ENCODE data around the gene TMEM253. TPM values are rescaled to one million over a fixed set of nuclear protein-coding genes. Genes with fewer than 3 reads are reported as not detected.

Gene TMEM253
- total and polyA plus RNA-seq, 4 donors: 0.43 to 1.7 (median 0.61) TPM

DNA sequence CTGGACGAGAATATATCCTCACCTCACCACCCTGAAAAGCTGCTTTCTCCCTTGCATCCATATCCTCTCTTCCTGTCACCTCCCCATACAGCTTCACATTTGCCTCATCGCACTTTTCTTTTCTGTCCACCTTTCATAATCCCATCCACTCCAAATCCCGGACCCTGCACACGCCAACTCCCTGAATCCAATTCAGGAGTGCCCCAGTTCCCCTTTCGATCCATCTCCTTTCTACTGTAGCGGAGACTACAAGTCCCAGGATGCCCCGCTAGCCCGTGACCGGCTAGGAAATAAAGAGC lies 2.5 kb downstream of the TMEM253 start:
- H3K4me3 ChIP-seq (ENCODE audit: low read depth, low read length): peak overlapping the region; percentile 87
- peaks cover 51% of the 10 kb centered on the region for H3K4me1 ChIP-seq (ENCODE audit: control insufficient read depth, insufficient read depth, low read length)
- WGBS (ENCODE audit: insufficient coverage): 1% methylated on average over 9 of the region's 9 CpGs

DNA sequence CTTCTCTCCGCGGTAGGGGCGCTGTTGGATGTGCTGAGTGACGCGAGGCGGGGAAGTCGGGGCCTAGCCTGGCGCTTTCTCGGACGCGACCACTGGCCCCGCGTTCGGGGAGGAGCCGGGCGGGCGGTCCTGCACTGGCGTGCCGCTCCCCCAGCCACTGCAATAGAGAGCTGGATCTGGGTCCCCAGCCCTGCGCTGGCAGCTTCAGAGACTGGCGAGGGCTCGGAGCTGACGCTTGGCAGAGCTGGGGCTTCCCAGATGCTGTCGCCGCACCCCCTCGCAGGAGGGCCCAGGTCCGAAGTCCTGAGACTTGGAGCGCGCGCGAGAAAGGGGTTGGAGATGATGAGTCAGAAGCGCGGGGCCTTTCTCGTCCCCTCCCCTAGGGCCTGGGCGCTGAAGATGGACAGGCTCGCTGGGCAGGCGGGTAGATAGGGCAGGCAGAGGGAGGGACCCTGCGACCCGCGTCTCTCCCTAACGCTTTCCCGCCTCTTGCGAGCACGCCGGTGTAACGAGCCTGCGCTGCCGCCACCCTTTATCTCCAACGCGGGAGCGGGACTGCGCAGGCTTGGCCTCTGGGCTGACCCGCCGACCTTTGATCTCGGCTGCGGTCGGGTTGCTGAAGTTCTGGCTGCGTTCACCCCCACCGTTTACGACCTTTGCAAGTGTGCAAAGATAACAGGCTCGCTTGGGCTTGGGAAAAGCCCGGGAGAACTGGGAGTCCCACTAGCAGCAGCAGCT lies 3.0 kb downstream of the TMEM253 start:
- WGBS (ENCODE audit: insufficient coverage): under 1% methylated on average over 59 of the region's 62 CpGs
- H3K36me3 ChIP-seq (ENCODE audit: control insufficient read depth, insufficient read depth, low read length): no peaks in the 10 kb centered on the region
- H3K4me1 ChIP-seq (ENCODE audit: control insufficient read depth, insufficient read depth, low read length): peaks cover 51% of the 10 kb centered on the region
- peak overlapping the region; percentile 99 for H3K27ac ChIP-seq (ENCODE audit: low read depth, low read length)
- peak; percentile 90 to 99 (median 93) for DNase-seq (ENCODE audit: low read depth in 4 of 6, low spot score in 6 of 6)
- H3K9me3 ChIP-seq (ENCODE audit: control insufficient read depth, insufficient read depth, low read length): no peaks in the 10 kb centered on the region
- no peaks in the 10 kb centered on the region for H3K27me3 ChIP-seq (ENCODE audit: control insufficient read depth, insufficient read depth, low read length)
- peak overlapping the region; percentile 87 for H3K4me3 ChIP-seq (ENCODE audit: low read depth, low read length)

More for the DNA sequence above, 2.5 kb downstream of the TMEM253 start:
- Histone ChIP-seq H3K27ac (ENCODE audit: low read depth, low read length) (peak overlapping the region; percentile 99), H3K9me3 (ENCODE audit: control insufficient read depth, insufficient read depth, low read length) (no peaks in the 10 kb centered on the region), H3K27me3 (ENCODE audit: control insufficient read depth, insufficient read depth, low read length) (no peaks in the 10 kb centered on the region), H3K36me3 (ENCODE audit: control insufficient read depth, insufficient read depth, low read length) (no peaks in the 10 kb centered on the region)
- DNase-seq (ENCODE audit: low read depth in 4 of 6, low spot score in 6 of 6): no peak

DNA sequence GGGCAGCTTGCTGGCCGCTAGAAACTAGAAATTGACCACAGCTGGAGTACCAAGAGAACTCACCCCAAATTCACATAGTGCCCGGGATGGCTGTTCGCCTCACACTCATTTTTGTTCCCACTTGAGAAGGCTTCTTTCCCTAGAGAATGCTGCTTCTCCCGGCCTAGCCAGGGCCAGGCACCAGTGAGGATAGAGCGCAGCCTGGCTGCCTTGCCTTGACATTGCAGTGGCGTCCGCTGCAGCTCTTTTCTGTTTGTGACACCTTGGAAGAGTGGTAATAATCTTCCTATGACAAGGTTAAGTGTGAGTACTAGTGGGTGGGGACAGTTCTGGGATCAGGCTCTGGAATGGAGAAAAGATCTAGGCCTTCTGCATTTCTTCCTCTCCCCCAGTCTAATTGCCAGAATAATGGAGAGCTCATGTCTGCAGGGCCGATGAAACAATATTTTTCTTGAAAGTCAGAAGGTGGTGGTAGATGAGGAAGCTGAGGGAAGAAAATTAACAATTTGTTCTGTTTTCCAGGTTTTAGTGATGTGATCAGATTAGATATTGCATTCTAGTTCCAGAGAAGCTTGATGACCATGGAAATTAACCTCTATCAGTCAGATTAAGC lies 3.7 kb downstream of the TMEM253 start:
- no peaks in the 10 kb centered on the region for H3K27me3 ChIP-seq (ENCODE audit: control insufficient read depth, insufficient read depth, low read length)

DNA sequence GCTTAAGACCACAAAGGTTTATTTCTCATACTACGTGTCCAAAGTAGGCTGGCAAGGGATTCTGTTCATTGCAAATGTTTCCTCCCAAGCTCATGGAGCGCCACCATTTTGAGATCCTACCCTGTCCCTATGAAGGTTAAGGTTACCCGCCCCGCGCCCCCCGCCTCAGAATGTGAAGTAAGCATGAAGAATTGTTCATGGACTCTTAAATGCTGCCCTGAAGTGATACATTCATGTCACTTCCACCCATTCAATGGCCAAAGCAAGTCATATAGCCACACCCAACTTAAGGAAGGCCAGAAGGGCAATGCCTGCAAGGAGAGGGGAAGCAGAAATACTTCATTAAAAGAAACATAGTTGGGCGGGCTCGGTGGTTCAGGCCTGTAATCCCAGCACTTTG lies 4.2 kb downstream of the TMEM253 start:
- peaks cover 40% of the 10 kb centered on the region for H3K4me1 ChIP-seq (ENCODE audit: control insufficient read depth, insufficient read depth, low read length)
- no peaks in the 10 kb centered on the region for H3K9me3 ChIP-seq (ENCODE audit: control insufficient read depth, insufficient read depth, low read length)
- no peak for DNase-seq (ENCODE audit: low read depth in 4 of 6, low spot score in 6 of 6)
- 74% methylated on average over 2 of the region's 8 CpGs for WGBS (ENCODE audit: insufficient coverage)
- no peaks in the 10 kb centered on the region for H3K27me3 ChIP-seq (ENCODE audit: control insufficient read depth, insufficient read depth, low read length)
- no peaks in the 10 kb centered on the region for H3K36me3 ChIP-seq (ENCODE audit: control insufficient read depth, insufficient read depth, low read length)
- H3K4me3 ChIP-seq (ENCODE audit: low read depth, low read length): no peak overlapping the region
- peak overlapping the region; percentile 99 for H3K27ac ChIP-seq (ENCODE audit: low read depth, low read length)

More for the DNA sequence above, 3.7 kb downstream of the TMEM253 start:
- DNase-seq (ENCODE audit: low read depth in 4 of 6, low spot score in 6 of 6): peak in 3 of 6 donors; percentile 70 to 94 (median 92)
- 17% methylated on average over 6 of the region's 8 CpGs for WGBS (ENCODE audit: insufficient coverage)
- Histone ChIP-seq H3K4me1 (ENCODE audit: control insufficient read depth, insufficient read depth, low read length) (peaks cover 45% of the 10 kb centered on the region), H3K4me3 (ENCODE audit: low read depth, low read length) (peak overlapping the region; percentile 87), H3K27ac (ENCODE audit: low read depth, low read length) (peak overlapping the region; percentile 99), H3K9me3 (ENCODE audit: control insufficient read depth, insufficient read depth, low read length) (no peaks in the 10 kb centered on the region), H3K36me3 (ENCODE audit: control insufficient read depth, insufficient read depth, low read length) (no peaks in the 10 kb centered on the region)

DNA sequence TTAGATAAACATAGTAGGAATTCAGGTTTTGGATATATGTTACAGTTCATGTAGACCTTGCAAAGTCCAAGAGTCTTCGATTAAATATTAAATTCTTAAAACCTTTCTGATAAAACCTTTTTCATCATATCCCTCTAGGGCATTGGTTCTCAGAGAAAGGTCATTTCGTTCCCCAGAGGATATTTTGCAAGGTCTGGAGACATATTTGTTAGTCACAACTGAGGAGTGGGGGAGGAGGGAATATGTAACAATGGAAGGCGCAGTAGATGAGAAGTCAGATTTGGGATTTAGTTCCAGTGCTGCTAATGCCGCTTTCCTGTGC lies 5.3 kb downstream of the TMEM253 start:
- WGBS (ENCODE audit: insufficient coverage): 54% methylated on average over 2 of the region's 4 CpGs
- peaks cover 40% of the 10 kb centered on the region for H3K4me1 ChIP-seq (ENCODE audit: control insufficient read depth, insufficient read depth, low read length)
- H3K9me3 ChIP-seq (ENCODE audit: control insufficient read depth, insufficient read depth, low read length): no peaks in the 10 kb centered on the region
- H3K36me3 ChIP-seq (ENCODE audit: control insufficient read depth, insufficient read depth, low read length): no peaks in the 10 kb centered on the region
- peak overlapping the region; percentile 53 for H3K27ac ChIP-seq (ENCODE audit: low read depth, low read length)
- H3K27me3 ChIP-seq (ENCODE audit: control insufficient read depth, insufficient read depth, low read length): no peaks in the 10 kb centered on the region
- DNase-seq (ENCODE audit: low read depth in 4 of 6, low spot score in 6 of 6): no peak
- H3K4me3 ChIP-seq (ENCODE audit: low read depth, low read length): no peak overlapping the region

DNA sequence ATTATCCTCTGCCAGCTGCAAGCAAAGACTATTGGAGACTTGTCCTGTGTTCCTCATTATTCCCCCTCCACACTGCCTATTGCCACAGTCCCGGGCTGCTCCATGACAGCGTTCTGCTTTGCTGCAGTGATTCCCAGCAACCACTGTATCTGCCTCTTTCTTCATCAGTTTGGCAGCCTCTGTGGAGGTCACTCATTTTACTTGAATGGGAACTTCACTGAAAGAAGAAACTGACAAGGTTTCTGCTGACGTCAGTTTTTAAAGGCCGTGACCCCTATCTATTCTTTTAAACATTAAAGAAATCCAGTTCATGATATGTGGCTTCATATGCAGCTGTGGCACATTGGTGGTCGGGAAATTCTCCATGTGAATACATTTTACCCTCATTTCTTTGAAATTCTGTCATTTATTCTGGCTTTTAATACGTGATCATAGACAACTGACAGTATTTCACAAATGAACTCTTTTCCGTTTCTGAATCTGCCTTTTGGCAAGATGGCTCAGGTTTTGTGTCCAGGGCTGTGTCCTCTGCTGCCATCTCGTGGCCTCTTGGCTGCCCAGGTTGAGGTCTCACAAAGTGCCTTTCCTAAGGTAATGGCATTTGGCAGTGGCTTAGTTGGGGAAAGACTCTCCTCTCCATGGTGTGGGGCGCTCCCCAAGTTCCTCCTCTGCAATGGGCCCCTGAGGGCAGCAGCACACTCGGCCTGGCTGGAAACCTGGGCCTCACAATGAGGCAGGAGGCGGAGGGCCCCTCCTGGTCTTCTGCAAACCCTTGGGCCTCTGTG lies 5.8 kb downstream of the TMEM253 start:
- 5% methylated on average over 8 of the region's 11 CpGs for WGBS (ENCODE audit: insufficient coverage)
- no peak overlapping the region for H3K4me3 ChIP-seq (ENCODE audit: low read depth, low read length)

DNA sequence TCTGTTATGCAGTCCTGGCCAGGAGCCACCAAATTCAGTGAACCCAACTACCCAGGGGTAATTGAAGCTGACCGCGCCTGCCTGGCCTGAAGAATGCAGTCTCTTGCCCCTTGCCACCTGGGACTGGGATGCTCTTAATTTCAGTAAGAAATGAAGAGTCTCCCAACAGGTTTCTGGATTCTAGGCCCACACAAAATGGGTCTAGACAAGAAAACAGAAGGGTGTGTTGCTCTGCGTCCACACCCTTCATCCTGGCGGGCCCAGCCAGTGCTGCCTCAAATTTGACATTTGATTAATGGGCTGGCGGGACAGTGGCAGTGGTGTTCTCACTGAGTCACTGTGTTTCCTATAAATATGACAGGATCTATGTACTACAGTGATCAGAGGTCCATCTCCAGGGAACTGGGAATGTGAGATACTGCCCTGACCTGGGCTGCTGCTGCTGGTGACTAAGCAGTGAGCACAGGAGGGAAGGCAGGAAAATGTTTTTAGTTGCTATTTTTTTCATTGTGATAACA lies 6.5 kb downstream of the TMEM253 start:
- 45% methylated on average over 5 of the region's 5 CpGs for WGBS (ENCODE audit: insufficient coverage)
- no peak for DNase-seq (ENCODE audit: low read depth in 4 of 6, low spot score in 6 of 6)
- Histone ChIP-seq H3K9me3 (ENCODE audit: control insufficient read depth, insufficient read depth, low read length) (no peaks in the 10 kb centered on the region), H3K36me3 (ENCODE audit: control insufficient read depth, insufficient read depth, low read length) (no peaks in the 10 kb centered on the region), H3K4me3 (ENCODE audit: low read depth, low read length) (no peak overlapping the region), H3K27me3 (ENCODE audit: control insufficient read depth, insufficient read depth, low read length) (no peaks in the 10 kb centered on the region), H3K4me1 (ENCODE audit: control insufficient read depth, insufficient read depth, low read length) (peaks cover 34% of the 10 kb centered on the region), H3K27ac (ENCODE audit: low read depth, low read length) (no peak overlapping the region)

More for the DNA sequence above, 5.8 kb downstream of the TMEM253 start:
- peak in 4 of 6 donors; percentile 78 to 96 (median 86) for DNase-seq (ENCODE audit: low read depth in 4 of 6, low spot score in 6 of 6)
- Histone ChIP-seq H3K27ac (ENCODE audit: low read depth, low read length) (peak overlapping the region; percentile 53), H3K27me3 (ENCODE audit: control insufficient read depth, insufficient read depth, low read length) (no peaks in the 10 kb centered on the region), H3K4me1 (ENCODE audit: control insufficient read depth, insufficient read depth, low read length) (peaks cover 40% of the 10 kb centered on the region), H3K9me3 (ENCODE audit: control insufficient read depth, insufficient read depth, low read length) (no peaks in the 10 kb centered on the region), H3K36me3 (ENCODE audit: control insufficient read depth, insufficient read depth, low read length) (no peaks in the 10 kb centered on the region)

DNA sequence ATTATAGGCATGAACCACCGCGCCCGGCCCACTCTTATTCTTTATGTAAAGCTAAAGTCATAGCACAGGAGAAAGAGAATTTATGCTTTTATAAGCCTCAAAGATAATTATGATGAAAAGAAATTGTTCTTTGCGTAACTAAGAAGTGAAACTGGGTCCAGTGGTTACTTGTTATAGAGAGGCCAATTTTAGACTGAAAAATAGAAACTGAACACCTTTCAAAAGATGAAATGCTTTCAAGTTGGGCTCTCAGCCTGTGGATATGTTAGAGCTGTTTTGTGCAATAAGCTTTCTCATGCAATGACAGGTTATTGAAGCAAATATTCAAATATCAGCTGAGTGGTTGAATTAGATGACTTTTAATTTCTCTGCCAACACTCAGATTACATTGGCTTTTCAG lies 7.9 kb downstream of the TMEM253 start:
- Histone ChIP-seq H3K4me1 (ENCODE audit: control insufficient read depth, insufficient read depth, low read length) (peaks cover 21% of the 10 kb centered on the region), H3K36me3 (ENCODE audit: control insufficient read depth, insufficient read depth, low read length) (no peaks in the 10 kb centered on the region), H3K27me3 (ENCODE audit: control insufficient read depth, insufficient read depth, low read length) (no peaks in the 10 kb centered on the region), H3K27ac (ENCODE audit: low read depth, low read length) (no peak overlapping the region), H3K4me3 (ENCODE audit: low read depth, low read length) (no peak overlapping the region), H3K9me3 (ENCODE audit: control insufficient read depth, insufficient read depth, low read length) (no peaks in the 10 kb centered on the region)
- WGBS (ENCODE audit: insufficient coverage): 100% methylated on average over 1 of the region's 4 CpGs
- no peak for DNase-seq (ENCODE audit: low read depth in 4 of 6, low spot score in 6 of 6)

DNA sequence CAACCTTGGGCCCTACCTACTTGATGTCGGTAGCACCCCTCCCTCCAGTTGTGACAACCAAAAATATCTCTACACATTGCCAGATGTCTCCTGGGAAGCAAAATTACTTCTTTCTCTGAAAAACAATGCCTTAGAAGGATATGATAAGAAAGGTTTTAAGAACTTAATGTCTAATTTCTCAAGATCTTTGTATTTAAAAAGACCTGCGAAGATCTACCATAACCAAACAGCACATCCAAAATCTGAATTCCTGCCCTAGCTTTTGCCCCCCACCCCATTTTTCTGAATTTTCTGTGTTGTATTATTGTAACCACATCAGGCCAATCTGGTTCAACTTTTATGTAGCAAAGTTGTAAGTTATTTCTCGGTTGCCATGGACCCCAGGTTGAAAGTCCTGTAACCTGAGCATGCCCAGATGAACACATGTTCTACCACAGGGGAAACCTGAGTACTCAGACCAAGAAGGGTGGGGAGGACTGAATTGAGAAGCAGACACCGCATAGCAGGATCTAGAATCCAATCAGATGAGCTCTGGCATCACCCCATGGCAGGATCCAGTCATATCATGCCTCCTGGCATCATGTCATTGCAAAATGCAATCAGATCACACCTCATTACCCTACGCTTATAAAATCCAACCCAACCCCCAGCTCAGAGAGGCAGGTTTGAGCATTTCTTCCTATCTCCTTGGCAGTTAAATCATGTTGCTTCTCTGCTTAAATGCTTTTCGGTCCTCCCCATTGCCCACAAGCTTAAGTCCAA lies 8.7 kb downstream of the TMEM253 start:
- DNase-seq (ENCODE audit: low read depth in 4 of 6, low spot score in 6 of 6): no peak
- H3K36me3 ChIP-seq (ENCODE audit: control insufficient read depth, insufficient read depth, low read length): no peaks in the 10 kb centered on the region
- H3K9me3 ChIP-seq (ENCODE audit: control insufficient read depth, insufficient read depth, low read length): no peaks in the 10 kb centered on the region
- no peak overlapping the region for H3K27ac ChIP-seq (ENCODE audit: low read depth, low read length)
- H3K4me3 ChIP-seq (ENCODE audit: low read depth, low read length): no peak overlapping the region
- 87% methylated on average over 3 of the region's 6 CpGs for WGBS (ENCODE audit: insufficient coverage)
- H3K4me1 ChIP-seq (ENCODE audit: control insufficient read depth, insufficient read depth, low read length): peaks cover 13% of the 10 kb centered on the region
- H3K27me3 ChIP-seq (ENCODE audit: control insufficient read depth, insufficient read depth, low read length): no peaks in the 10 kb centered on the region

All from spinal cord (tissue), 10 donors.